Thyroid gland (tissue), 4 donors: ENCODE results near the gene ATF4.

Source experiments
- POLR2A ChIP-seq, 2 donors: fragments of 450-650 bp; IDR thresholded peaks; one replicate each; pipeline ENCODE4 v1.6.1; 2017; ENCODE audit warnings: antibody characterized with exemption in 2 of 2, mild to moderate bottlenecking in 2 of 2, moderate library complexity in 1 of 2
- TF ChIP-seq, protein P1 (sequence below), 6 experiments: fragments of 200-600 bp in 3 of 6; fragments of 450-650 bp in 3 of 6; sonication (generic) in 3 of 6; IDR thresholded peaks; one replicate each; pipeline ENCODE4 v1.5.1; 2016 to 2019; ENCODE audit warnings: antibody characterized with exemption in 6 of 6, mild to moderate bottlenecking in 2 of 6, inconsistent platforms in 1 of 6, moderate library complexity in 1 of 6

DNA sequence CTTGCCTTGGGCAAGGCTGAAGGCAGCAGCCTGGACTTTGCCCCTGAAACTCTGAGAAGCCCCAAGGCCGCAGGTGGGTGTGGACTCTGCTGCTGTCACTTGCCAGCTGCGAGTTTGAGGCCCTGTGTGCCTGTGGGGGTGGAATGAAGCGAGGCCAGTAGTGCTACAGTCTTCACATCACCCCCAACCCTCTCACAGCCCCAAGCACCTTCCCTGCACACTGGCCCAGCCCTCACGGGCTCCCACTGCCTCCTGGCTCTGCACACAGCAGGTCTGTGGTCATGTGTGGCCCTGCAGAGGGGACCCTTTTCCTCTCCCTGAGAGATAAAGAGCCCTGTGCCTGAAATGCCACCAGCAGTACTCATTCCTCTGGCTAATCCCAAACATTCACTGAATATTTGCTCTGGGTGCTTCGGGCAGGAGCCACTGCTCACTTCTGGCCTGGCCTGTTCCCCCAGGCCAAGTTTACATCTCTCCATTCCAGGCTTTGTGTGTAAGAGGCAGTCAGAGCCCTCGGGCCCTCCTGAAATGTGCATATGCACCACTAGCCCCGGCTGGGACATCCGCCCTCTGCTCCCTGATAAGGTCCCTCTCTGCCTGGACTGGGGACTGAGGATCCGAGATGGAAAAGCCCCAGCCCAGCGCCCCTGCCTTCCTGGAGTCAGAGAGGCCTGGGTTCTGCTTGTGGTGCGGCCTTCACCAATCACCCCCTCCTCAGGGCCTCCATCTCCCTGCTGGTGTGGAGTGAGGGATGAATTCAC, 45.8 kb upstream of the ATF4 start:
- TF ChIP-seq, protein P1, sequence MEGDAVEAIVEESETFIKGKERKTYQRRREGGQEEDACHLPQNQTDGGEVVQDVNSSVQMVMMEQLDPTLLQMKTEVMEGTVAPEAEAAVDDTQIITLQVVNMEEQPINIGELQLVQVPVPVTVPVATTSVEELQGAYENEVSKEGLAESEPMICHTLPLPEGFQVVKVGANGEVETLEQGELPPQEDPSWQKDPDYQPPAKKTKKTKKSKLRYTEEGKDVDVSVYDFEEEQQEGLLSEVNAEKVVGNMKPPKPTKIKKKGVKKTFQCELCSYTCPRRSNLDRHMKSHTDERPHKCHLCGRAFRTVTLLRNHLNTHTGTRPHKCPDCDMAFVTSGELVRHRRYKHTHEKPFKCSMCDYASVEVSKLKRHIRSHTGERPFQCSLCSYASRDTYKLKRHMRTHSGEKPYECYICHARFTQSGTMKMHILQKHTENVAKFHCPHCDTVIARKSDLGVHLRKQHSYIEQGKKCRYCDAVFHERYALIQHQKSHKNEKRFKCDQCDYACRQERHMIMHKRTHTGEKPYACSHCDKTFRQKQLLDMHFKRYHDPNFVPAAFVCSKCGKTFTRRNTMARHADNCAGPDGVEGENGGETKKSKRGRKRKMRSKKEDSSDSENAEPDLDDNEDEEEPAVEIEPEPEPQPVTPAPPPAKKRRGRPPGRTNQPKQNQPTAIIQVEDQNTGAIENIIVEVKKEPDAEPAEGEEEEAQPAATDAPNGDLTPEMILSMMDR (IDR thresholded peaks at IDR 0.05), result no peak
- TF ChIP-seq POLR2A (IDR thresholded peaks at IDR 0.05), result no peak
